NCI-H226 (cell line): Measurements from ENCODE around the gene SYNGR3.

Experiments used
- DNase-seq: peaks from one replicate; pipeline ENCODE4 v3.0.0-alpha.2; 2015

Gene SYNGR3

DNA sequence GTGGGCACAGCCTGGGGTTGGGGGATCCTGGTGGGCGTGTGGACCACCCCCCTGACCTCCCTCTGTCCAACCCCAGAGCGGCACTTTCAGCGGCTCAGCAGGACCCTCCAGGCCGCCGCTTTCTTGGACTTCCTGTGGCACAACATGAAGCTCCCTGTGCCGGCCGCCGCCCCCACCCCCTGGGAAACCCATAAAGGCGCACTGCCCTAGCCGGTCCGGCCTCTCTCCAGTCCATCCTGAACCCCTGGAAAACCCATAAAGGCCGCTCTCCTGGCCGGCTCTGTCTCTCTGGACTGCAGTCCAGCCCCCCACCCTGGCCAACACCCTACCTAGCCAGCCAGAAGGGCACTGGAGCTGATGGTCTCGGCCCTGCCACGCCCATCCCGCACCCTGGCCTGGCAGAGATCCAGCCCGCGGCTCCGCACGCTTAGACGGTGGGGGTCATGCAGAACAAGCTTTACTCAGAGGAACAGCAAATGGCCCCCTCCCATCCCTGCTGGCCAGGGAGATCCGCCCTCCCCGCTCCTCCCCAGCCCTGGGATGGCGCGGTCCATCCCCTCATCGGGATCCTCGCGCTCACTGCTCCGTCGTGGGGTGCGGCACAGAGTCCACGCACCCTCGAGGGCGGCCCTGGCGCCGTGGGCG, 11.2 kb upstream of the SYNGR3 start:
- DNase-seq, result no peak

DNA sequence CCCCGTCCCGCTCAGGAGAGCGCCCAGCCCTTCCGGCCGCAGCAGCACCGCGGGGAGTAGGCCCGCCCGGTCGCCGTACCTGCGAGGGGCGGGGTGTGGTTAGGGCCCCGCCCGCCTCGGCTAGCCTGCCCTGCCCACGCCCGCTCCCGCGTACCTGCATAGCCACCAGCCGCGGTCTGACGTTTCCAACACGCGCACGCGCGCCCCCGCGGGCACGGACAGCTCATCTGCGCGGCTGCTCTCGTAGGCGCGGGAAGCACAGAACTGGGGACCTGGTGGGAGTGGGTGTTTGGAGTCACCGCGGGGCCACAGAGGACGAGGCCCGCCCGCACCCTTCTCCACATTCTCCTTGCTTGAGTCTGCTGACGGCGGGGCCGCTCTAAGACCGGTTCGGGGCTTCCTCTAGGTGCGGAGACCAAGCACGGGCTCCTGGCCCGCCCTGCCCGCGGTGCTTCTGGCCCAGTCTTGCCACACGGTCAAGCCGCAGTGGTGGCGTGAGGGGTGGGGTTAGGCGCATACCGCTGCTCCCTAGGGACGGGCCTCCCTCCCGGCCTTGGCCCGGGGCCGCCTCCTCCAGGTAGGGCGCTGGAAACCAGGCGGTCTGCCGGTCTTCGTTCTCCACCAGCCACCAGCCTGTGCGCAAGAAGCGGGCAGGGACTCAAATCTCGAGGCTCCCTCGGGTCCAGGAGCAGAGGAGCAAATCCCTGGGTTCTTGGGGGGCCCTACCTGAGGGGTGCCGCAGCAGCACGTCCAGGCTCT, 10.3 kb upstream of the SYNGR3 start:
- DNase-seq, result no peak

DNA sequence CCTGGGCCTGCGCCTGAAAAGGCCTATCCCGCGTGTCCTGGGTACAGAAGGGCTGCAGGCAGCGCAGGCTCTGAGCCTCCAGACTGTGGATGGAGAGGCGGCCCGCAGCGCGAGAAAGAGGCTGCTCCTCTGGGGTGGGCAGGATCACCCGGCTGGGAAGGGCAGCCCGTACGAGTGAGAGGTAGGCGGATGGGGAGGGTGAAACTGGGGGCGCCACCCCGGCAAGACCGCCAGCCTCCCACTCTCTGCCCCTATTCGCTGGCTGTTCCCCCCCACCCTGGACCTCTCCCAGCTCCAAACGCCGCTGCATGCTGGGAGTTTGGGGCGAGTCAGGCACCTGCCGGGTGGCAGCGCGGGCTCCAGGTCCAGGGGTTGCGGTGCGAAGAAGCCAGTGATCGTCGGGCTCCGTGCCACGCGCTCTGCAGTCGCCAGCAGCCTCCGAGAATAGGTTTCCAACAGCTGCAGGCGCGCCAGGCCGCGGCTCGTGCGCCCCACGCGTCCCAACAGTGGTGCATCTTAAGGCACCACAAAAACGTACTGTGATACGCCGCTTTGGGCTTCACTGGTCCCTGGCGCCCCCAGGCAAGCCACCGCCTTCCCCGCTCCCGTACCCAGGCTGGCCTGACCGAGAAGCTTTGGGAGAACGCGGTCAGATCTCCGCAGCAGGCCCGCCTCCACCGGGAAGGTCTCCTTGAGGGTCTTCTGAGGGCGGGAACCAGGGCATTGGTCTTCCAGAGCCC, 9.6 kb upstream of the SYNGR3 start:
- no peak for DNase-seq

DNA sequence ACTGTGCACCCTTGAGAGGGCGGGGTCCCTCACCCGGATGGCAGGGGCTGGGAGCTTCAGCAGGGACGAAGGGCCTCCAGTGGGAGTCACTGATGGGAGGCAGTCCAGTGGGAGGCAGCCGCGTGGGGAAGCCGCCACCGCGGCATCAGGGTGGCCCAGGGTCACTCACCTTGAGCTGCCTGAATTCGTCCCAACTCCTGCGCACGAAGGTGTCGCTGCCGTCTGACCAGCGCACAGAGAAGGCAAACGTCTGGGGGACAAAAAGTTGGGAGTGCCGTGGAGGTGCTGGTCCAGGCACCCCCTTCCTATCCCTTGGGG, 9.0 kb upstream of the SYNGR3 start:
- DNase-seq, result no peak

DNA sequence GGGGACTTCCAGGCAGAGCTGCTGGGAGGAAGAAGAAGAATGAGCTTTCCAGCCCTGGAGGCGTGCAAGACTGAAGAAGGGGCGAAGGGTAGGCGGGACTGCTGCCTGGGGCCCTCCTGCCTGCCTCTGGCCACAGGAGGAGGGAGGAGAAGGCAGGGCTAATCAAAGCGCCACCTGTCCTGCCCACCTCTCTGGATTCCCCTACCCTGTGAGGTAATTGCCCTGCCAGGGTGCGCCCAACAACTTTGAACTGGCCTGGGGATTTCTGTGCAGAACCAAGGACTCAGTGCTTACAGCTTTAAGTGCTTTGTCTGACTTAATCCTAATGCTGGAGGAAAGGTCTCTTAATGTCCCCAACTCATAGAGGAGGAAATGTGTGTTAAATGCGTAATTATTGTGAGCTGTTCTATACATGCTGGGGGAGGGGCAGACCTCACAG, 8.4 kb upstream of the SYNGR3 start, which contains the start of gene NOXO1:
Gene NOXO1, minus strand, starts transcription at position 72 of the 439 bp plus-strand sequence. CDS start 290 bp downstream, outside the sequence.
- no peak for DNase-seq

DNA sequence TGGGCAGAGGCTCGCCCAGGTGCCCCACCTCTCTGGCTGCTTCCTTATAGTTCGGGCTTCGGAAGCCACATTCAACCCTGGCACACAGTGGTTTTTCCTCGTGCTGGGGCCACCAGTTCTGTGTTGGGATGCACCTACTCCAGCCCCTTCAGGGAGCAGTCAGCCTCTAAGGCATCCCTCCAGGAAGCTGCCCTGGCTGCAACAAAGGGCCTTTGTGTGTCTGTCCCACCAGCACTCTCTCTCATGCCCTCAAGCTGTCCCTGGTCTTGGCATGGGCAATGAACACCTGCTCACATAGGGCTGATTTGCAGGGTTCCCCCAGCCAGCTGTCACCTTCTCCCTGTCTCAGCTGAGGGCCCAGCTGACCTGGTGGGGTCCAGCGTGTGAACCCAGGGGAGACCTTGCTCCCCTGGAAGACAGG, 7.7 kb upstream of the SYNGR3 start:
- no peak for DNase-seq

DNA sequence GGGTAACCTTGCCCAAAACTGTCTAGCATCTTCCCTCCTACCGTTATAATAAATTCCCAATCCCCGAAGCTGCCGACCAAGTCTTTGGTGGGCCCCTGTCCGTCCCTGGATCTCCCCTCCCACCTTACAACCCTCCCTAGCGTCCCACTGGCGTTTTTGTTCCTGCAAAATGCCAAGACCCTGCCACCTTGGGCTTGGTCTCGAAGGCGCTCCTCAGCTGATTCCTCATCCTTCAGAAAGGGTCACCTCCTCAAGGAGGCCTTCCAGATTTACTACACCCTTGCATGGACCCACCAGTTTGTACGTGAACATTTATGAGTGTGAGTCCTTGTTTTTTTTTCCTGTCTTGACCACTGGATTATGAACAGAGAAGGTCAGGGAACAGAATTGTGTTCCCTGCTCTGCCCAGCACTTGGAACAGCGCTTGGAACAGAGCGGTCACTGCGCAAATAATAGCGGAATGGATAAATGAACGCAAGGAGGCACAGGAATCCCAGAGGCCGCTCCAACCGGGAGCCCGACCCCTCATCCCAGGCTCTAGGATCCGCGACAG, 6.7 kb upstream of the SYNGR3 start:
- no peak for DNase-seq

DNA sequence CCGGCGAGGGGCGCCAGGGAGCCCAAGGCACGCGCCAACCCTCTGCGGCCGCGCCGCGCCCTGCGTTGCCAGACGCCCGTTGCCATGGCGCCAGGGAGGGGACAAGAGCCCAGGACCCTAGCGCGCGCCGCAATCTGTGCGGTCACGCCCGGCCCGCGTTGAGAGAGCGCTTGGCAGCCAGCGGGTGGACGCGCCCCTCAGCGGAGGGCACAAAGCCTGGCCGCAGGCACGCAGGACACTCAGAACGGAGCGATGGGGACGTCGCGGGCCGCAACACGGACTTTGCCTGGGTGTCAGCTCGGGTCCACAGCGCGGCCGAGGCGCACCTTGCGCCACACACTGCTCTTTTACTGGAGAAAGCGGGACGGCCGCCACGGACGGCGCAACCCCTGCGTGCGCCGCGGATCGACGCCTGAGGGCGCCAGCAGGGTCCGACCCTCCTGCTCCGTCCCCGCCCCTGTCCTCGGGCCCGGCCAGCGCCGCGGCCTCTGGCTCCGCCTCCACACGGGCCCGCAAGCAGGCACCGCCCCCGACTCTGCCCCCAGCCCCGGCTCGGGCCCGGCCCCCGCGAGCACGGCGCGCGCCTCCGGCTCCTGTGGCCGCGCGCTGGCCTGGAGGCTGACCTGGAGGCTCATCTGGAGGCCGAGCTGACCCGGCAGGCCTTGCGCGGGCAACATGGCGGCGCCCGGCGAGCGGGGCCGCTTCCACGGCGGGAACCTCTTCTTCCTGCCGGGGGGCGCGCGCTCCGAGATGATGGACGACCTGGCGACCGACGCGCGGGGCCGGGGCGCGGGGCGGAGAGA, 6.0 kb upstream of the SYNGR3 start, which contains the start of gene GFER:
Gene GFER, plus strand, starts transcription at position 650 of the 803 bp plus-strand sequence. Its CDS starts 26 bp downstream, at position 676.
- peak; percentile 83 for DNase-seq

DNA sequence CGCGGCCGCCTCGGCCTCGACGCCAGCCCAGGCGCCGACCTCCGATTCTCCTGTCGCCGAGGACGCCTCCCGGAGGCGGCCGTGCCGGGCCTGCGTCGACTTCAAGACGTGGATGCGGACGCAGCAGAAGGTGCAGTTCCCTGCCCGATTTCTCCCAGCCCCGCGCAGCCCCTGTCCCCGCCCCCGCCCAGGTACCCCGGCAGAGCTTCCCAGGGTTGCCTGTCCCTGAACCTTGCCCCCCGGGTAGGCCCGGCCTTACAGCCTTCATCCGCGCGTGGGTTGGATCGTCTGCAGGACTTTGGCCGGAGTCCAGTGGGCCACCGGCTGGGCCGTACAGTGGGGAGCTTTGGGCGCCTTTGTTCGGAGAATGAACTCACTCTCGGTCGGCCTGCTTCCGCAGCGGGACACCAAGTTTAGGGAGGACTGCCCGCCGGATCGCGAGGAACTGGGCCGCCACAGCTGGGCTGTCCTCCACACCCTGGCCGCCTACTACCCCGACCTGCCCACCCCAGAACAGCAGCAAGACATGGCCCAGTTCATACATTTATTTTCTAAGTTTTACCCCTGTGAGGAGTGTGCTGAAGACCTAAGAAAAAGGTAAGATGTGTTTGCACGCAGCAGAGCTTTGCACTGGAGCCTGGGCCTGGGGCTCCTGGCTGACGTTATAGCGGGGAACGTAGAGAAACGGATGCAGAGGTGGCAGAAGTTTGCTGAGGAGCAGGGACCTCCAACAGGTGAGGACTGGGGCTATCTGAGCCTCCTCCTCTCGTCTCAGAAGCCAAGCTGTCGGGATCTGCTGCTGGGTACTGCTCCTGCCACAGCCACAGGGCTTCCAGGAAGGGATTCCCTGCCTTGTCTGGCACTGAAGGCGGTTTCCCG, 5.2 kb upstream of the SYNGR3 start:
- no peak for DNase-seq

DNA sequence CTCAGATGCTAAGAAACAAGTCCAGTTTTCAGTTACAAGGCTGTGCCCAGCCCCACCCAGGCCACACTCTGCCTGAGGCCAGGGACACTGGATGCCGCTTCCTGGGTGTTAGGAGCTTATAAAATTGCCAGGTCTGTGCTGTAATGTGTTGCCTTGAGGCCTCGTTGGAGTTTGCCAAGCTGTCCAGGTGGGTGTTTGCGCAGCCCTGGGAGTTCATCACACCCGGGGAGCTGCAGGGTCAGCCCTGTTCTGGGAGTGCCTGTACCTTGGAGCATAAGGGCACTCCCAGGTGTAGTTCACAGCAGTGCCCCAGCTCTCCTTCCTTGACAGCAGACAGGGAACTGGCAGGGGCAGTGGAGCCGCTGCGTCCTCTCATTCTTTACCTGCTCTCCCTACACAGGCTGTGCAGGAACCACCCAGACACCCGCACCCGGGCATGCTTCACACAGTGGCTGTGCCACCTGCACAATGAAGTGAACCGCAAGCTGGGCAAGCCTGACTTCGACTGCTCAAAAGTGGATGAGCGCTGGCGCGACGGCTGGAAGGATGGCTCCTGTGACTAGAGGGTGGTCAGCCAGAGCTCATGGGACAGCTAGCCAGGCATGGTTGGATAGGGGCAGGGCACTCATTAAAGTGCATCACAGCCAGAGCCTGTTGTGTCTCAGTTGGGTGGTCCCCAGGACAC, 4.2 kb upstream of the SYNGR3 start:
- DNase-seq, result no peak

DNA sequence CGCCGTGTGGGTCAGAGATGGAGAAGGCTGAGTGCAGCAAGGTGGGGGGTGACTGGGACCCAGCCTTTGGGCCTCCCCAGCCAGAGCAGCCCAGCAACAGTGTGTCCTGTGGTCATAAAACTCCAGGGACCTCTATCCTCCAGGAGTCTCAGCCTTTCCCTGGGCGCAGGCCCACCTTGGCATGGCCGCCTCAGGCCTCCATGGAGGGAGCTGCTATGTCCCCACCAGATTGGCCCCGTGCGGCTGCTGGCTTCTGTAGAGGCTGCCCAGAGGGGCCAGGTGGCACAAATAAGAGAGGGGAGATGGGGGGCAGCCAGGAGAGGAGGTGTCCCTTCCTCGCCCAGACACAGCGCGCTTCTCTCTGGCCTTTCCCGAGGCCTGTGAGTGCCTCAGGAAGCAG, 2.6 kb upstream of the SYNGR3 start:
- no peak for DNase-seq

DNA sequence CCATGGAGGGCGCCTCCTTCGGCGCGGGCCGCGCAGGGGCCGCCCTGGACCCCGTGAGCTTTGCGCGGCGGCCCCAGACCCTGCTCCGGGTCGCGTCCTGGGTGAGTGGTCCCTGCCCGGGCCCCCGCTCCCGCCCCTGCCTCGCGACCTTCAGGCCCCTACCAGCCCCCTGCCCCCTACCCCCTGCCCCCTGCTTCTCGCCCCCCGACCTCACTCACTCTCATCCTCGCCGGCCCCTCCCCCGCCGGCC, 256 bp downstream of the SYNGR3 start:
- no peak for DNase-seq

DNA sequence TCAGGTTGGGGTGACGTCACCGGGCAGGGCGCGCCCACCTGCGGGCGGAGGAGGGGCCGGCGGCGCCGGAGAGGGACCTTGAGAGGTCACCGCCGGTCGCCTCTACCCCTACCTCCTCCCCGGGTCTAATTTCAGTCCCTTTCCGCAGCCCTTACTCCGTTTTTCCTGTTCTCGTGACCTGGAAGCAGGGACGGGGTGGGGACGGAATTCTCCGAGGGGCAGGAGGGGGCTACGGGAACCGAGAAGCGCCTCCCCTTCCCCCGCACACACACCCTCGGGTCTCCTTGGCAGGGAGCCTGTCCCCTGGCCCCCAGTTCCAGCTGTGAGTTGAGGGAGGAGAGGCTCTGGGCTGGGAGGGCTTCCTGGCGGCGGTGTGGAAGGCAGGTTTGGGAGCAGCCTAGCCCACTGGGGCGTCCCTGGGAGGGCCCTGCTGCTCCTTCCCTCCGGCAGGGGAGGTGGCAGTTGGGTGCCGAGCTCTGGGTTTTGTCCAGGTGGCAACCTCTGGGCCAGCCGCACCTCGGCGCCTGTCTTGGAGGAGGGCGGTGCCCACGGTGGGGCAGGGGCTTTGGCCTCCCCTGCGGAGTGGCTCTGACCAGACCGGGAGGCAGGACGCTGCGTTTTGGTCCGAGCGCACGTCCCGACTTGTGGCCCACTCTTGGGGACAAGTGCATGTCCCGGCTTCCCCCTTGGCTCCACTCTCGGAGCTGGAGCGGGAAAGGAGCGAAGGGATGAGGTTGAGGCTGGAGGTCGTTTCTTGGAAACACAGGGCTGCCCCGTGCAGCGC, 773 bp downstream of the SYNGR3 start:
- DNase-seq, result no peak

DNA sequence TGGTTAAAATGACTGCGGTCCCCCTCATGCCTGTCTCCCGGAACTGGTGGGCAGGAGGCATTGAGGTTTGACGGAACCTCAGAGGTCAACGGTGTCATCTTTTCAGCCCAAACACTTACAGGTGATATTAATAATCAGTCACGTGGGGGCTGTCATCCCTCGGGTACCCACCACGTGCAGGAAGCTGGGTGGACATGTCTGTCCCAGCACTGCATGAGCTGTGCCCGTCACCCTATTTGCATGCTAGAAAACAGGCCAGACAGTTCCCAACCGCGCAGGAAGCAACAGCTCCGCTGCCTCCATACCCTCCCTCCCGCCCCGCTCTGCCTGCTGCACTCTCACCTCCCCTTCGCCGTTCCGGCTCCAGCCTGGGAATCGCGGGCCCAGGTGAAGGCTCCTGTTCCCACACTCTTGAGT, 1.4 kb downstream of the SYNGR3 start:
- DNase-seq, result no peak

DNA sequence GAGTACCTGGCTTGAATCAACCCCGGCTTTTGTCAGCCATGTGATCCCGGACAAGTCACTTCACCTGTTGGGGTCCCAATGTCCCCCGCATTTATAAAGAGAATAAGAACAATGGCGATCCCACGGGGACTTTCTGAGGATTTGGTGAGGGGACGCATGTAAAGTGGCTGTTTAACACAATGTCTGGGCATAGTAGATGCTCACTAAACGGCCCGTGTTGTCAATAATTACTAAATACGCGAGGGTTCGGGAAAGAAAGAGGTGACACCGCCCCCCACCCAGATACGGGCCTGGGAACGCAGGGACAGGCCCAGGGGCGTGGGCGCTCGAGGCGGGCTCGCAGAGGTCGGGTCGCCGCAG, 1.8 kb downstream of the SYNGR3 start:
- DNase-seq, result no peak

DNA sequence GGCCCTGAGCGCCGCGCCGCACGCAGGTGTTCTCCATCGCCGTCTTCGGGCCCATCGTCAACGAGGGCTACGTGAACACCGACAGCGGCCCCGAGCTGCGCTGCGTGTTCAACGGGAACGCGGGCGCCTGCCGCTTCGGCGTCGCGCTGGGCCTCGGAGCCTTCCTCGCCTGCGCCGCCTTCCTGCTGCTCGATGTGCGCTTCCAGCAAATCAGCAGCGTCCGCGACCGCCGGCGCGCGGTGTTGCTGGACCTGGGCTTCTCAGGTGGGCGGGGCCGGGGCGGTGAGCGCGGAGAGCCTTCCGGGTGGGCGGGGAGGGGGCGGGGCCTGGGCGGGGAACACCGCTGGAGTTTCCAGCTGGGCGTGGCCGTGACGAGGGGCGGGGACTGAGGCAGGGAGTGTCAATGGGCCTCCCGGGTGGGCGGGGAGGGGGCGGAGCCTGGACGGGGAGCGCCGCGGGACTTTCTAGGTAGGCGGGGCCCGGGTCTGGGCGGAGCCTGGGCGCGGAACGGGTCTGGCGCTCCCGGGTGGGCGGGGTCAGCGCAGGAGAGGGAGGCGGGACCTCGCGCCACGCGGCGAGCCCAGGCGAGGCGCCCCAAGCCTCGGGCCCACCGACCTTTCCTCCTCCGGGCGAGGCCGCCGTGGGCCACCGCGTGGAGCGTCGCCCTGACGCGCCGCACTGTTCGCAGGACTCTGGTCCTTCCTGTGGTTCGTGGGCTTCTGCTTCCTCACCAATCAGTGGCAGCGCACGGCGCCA, 2.4 kb downstream of the SYNGR3 start:
- DNase-seq, result peak; percentile 70

DNA sequence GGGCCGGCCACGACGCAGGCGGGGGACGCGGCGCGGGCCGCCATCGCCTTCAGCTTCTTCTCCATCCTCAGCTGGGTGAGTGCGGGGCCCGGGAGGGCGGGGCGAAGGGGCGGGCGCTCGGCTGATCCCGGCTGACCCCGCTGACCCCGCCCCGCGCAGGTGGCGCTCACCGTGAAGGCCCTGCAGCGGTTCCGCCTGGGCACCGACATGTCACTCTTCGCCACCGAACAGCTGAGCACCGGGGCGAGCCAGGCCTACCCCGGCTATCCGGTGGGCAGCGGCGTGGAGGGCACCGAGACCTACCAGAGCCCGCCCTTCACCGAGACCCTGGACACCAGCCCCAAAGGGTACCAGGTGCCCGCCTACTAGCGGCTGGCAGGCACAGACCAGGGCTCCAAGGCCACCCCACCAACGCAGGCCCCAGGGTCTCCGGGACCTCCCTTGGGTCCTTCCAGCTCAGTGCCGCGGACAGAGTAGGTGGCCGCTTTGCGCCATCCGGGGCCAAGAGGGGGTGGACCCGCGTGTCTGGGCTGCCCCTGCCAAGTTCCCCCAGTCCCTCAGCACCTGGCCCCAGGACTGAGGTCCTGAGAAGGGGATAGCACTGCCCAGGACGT, 3.0 kb downstream of the SYNGR3 start:
- no peak for DNase-seq

DNA sequence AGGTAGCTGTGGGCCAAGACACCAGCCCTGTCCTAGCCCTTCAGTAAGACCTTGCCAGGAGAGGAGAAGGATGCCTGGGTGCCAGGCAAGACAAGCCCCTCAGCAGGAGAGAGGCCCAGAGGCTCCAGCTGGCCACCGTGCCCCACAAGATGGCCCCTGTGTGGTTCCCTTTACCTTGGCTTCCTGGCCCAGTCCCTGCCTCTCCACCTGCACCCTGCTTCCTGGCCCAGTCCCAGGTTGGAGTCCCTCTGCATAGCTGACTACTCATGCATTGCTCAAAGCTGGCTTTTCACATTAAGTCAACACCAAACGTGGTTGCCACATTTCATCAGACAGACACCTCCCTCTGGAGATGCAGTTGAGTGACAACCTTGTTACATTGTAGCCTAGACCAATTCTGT, 4.0 kb downstream of the SYNGR3 start:
- DNase-seq, result peak; percentile 34
